Neural progenitor cell (in vitro differentiated cells): ENCODE measurements around the gene HSPA1B. TPM values are rescaled to one million over a fixed set of nuclear protein-coding genes. Genes with fewer than 3 reads are reported as not detected.

Experiments
- DNase-seq: peaks from one replicate; pipeline ENCODE4 v3.0.0-alpha.2; 2016; ENCODE audit warnings: low spot score
- H2AFZ ChIP-seq: fragments of 200-600 bp; sonication (generic); replicated peaks from 2 replicates; pipeline ENCODE4 v1.6.1; 2016; ENCODE audit warnings: antibody characterized with exemption
- H3F3A ChIP-seq: fragments of 200-600 bp; sonication (generic); 2 replicates; pipeline ENCODE4 v1.6.1; 2016; ENCODE audit warnings: antibody characterized with exemption, low read depth
- H3K27ac ChIP-seq: fragments of 200-600 bp; sonication (generic); 2 replicates; pipeline ENCODE4 v1.5.1; 2016; ENCODE audit warnings: mild to moderate bottlenecking
- H3K27me3 ChIP-seq: fragments of 200-600 bp; sonication (generic); 2 replicates; pipeline ENCODE4 v1.6.1; 2016; ENCODE audit warnings: mild to moderate bottlenecking, moderate library complexity
- H3K36me3 ChIP-seq: fragments of 200-600 bp; sonication (generic); 2 replicates; pipeline ENCODE4 v1.5.1; 2016
- H3K4me1 ChIP-seq: fragments of 200-600 bp; sonication (generic); 2 replicates; pipeline ENCODE4 v1.6.1; 2016; ENCODE audit warnings: mixed run types
- H3K4me2 ChIP-seq: fragments of 200-600 bp; sonication (generic); 2 replicates; pipeline ENCODE4 v1.6.1; 2016
- H3K4me3 ChIP-seq: fragments of 200-600 bp; sonication (generic); 2 replicates; pipeline ENCODE4 v1.5.1; 2016
- H3K79me2 ChIP-seq: fragments of 200-600 bp; sonication (generic); 2 replicates; pipeline ENCODE4 v1.6.1; 2016; ENCODE audit warnings: low read depth
- H3K9ac ChIP-seq: fragments of 200-600 bp; sonication (generic); 2 replicates; pipeline ENCODE4 v1.6.1; 2016
- H3K9me3 ChIP-seq: fragments of 200-600 bp; sonication (generic); 2 replicates; pipeline ENCODE4 v1.5.1; 2016; ENCODE audit warnings: low read depth
- H4K20me1 ChIP-seq: fragments of 200-600 bp; sonication (generic); 2 replicates; pipeline ENCODE4 v1.6.1; 2016; ENCODE audit warnings: low read depth
- H3K27ac Mint-ChIP-seq: 3 replicates; pipeline ENCODE4 v1.8.0; 2021; ENCODE audit warnings: mixed read lengths
- H3K27me3 Mint-ChIP-seq: 2 replicates; pipeline ENCODE4 v1.8.0; 2022; ENCODE audit warnings: low read depth, mild to moderate bottlenecking, inconsistent platforms, moderate library complexity, mixed read lengths; ENCODE audit not compliant: insufficient read depth
- H3K36me3 Mint-ChIP-seq: 3 replicates; pipeline ENCODE4 v1.8.0; 2021; ENCODE audit warnings: mixed read lengths
- H3K4me1 Mint-ChIP-seq: 3 replicates; pipeline ENCODE4 v1.8.0; 2021; ENCODE audit warnings: mixed read lengths
- H3K4me3 Mint-ChIP-seq: 3 replicates; pipeline ENCODE4 v1.8.0; 2021; ENCODE audit warnings: mild to moderate bottlenecking, moderate library complexity, mixed read lengths
- H3K9me3 Mint-ChIP-seq: 3 replicates; pipeline ENCODE4 v1.8.0; 2020; ENCODE audit warnings: mixed read lengths
- EZH2 ChIP-seq: fragments of 200-600 bp; sonication (generic); IDR thresholded peaks from 2 replicates; pipeline ENCODE4 v1.6.1; 2017; ENCODE audit warnings: antibody characterized with exemption, mild to moderate bottlenecking, moderate library complexity
- EZH2phosphoT487 ChIP-seq: fragments of 200-600 bp; sonication (generic); IDR thresholded peaks from 2 replicates; pipeline ENCODE4 v1.6.1; 2017; ENCODE audit warnings: antibody characterized with exemption
- total RNA-seq: library from RNA; depleted of rRNA; stranded (reverse); fragments of >200 nt; gene quantifications from 2 replicates; pipeline ENCODE4 v1.2.3, GENCODE V29; 2015; ENCODE audit warnings: low replicate concordance
- TF ChIP-seq, protein P1 (sequence below): fragments of 200-600 bp; sonication (generic); IDR thresholded peaks from 2 replicates; pipeline ENCODE4 v1.5.1; 2017; ENCODE audit warnings: antibody characterized with exemption, mild to moderate bottlenecking

Gene HSPA1B
- total RNA-seq, 1 donor from 2014 or later = 35.3 TPM

DNA sequence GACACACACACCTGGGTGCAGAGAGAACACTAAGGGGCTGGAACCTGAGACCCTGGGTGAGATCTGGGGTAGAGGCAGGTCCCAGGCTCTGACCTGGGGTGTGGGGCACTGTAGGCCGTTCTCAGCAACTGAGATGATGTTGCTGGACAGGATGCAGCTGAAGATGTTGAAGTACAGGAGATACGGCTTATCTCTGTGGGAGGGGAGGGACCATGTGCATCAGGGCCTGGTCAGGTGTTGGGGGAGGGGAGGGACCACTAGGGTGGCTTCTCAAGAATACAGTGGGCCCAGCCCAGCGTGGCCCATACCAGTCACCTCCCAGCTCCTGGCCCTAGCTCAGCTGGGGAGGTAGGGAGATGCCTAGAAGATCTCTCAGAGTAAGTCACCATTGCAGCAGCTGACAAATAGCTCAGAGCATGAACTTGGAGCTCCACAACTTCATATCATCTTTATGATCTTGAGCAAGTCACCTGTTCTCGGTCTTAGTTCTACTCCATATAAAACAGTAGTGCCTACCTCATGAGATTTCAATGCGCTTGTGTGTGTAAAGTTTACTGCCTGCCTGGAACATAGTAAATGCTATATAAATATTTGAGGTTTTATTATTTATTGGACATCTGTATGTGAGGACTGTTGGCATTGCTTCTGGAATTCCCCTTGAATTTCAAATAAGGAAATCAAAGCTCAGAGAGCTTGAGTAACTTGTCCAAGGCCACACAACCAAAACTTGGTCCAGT is 47.5 kb downstream of the HSPA1B start:
- Histone ChIP-seq H3K9me3 (no peaks in the 10 kb centered on the region), H3K4me3 (no peak overlapping the region), H3K4me2 (no peak overlapping the region), H2AFZ (no peak overlapping the region), H3K27ac (no peak overlapping the region), H3F3A (peaks cover 7% of the 10 kb centered on the region), H3K79me2 (no peaks in the 10 kb centered on the region), H3K4me1 (peaks cover 10% of the 10 kb centered on the region), H3K9ac (no peak overlapping the region), H3K36me3 (no peaks in the 10 kb centered on the region), H4K20me1 (no peaks in the 10 kb centered on the region), H3K27me3 (no peaks in the 10 kb centered on the region)
- H3K9me3 Mint-ChIP-seq = no peaks in the 10 kb centered on the region
- no peak overlapping the region for H3K27ac Mint-ChIP-seq
- peaks cover 8% of the 10 kb centered on the region for H3K4me1 Mint-ChIP-seq
- TF ChIP-seq EZH2 (no peak), EZH2phosphoT487 (no peak)
- TF ChIP-seq, protein P1, sequence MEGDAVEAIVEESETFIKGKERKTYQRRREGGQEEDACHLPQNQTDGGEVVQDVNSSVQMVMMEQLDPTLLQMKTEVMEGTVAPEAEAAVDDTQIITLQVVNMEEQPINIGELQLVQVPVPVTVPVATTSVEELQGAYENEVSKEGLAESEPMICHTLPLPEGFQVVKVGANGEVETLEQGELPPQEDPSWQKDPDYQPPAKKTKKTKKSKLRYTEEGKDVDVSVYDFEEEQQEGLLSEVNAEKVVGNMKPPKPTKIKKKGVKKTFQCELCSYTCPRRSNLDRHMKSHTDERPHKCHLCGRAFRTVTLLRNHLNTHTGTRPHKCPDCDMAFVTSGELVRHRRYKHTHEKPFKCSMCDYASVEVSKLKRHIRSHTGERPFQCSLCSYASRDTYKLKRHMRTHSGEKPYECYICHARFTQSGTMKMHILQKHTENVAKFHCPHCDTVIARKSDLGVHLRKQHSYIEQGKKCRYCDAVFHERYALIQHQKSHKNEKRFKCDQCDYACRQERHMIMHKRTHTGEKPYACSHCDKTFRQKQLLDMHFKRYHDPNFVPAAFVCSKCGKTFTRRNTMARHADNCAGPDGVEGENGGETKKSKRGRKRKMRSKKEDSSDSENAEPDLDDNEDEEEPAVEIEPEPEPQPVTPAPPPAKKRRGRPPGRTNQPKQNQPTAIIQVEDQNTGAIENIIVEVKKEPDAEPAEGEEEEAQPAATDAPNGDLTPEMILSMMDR = no peak
- no peak overlapping the region for H3K4me3 Mint-ChIP-seq
- H3K27me3 Mint-ChIP-seq = peaks cover 2% of the 10 kb centered on the region
- DNase-seq = no peak
- peaks cover 6% of the 10 kb centered on the region for H3K36me3 Mint-ChIP-seq

DNA sequence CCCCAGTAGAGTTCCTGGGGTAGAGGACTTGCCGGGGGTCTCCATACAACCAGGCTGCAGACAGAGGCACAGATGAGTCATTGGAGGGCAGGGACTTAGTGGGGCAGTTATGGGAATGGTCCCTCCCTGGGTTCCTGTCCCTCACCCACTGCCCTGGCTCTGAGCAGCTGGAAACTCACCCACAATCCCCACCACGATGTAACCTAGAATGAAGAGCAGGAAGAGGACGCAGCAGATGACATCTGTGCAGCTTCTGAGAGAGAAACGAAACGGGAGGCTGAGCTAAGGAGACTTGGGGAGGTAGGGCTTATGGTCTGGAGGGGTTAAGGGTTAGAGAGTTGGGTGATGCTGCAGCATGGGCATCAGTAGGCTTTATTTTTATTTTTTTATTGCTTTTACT is 48.3 kb downstream of the HSPA1B start:
- no peak for DNase-seq
- H3K9me3 Mint-ChIP-seq = no peaks in the 10 kb centered on the region
- Histone ChIP-seq H3K9me3 (no peaks in the 10 kb centered on the region), H4K20me1 (no peaks in the 10 kb centered on the region), H3K36me3 (no peaks in the 10 kb centered on the region), H3K4me2 (no peak overlapping the region), H3K9ac (no peak overlapping the region), H3K27ac (no peak overlapping the region), H3K79me2 (no peaks in the 10 kb centered on the region), H3K4me1 (peaks cover 6% of the 10 kb centered on the region), H3K4me3 (no peak overlapping the region), H3F3A (peaks cover 12% of the 10 kb centered on the region), H3K27me3 (no peaks in the 10 kb centered on the region), H2AFZ (no peak overlapping the region)
- peaks cover 8% of the 10 kb centered on the region for H3K36me3 Mint-ChIP-seq
- H3K27me3 Mint-ChIP-seq = peaks cover 2% of the 10 kb centered on the region
- TF ChIP-seq EZH2phosphoT487 (no peak), EZH2 (no peak)
- TF ChIP-seq, protein P1 = no peak
- peaks cover 4% of the 10 kb centered on the region for H3K4me1 Mint-ChIP-seq
- no peak overlapping the region for H3K27ac Mint-ChIP-seq
- no peak overlapping the region for H3K4me3 Mint-ChIP-seq

- Histone ChIP-seq H3K79me2 (no peaks in the 10 kb centered on the region), H4K20me1 (no peaks in the 10 kb centered on the region), H3K36me3 (no peaks in the 10 kb centered on the region), H2AFZ (no peak overlapping the region), H3K27me3 (no peaks in the 10 kb centered on the region), H3F3A (peaks cover 9% of the 10 kb centered on the region), H3K27ac (no peak overlapping the region), H3K9ac (no peak overlapping the region), H3K4me2 (no peak overlapping the region), H3K4me1 (peaks cover 1% of the 10 kb centered on the region), H3K9me3 (no peaks in the 10 kb centered on the region), H3K4me3 (no peak overlapping the region)
- no peaks in the 10 kb centered on the region for H3K9me3 Mint-ChIP-seq
- TF ChIP-seq EZH2 (no peak), EZH2phosphoT487 (no peak)
- TF ChIP-seq, protein P1 = no peak
- H3K4me3 Mint-ChIP-seq = no peak overlapping the region
- peaks cover 12% of the 10 kb centered on the region for H3K36me3 Mint-ChIP-seq
- peaks cover 2% of the 10 kb centered on the region for H3K27me3 Mint-ChIP-seq
- DNase-seq = no peak
- H3K27ac Mint-ChIP-seq = no peak overlapping the region
- H3K4me1 Mint-ChIP-seq = no peaks in the 10 kb centered on the region
Measured at GRCh38 chr6:31876357-31876756, 48.8 kb downstream of the HSPA1B start.
